Medulla oblongata (tissue), 1 donor: ENCODE measurements around the gene EPHA1.
A peak's percentile ranks its signal among the peaks of the same experiment; 100 is the strongest.

Experiments
- DNase-seq: peaks from one replicate; pipeline ENCODE4 v3.0.0-alpha.2; 2015; ENCODE audit errors: extremely low spot score

The EPHA1 gene

GRCh38 chr7:143351060-143351459 is 57.6 kb downstream of the EPHA1 start:
- no peak for DNase-seq

DNA sequence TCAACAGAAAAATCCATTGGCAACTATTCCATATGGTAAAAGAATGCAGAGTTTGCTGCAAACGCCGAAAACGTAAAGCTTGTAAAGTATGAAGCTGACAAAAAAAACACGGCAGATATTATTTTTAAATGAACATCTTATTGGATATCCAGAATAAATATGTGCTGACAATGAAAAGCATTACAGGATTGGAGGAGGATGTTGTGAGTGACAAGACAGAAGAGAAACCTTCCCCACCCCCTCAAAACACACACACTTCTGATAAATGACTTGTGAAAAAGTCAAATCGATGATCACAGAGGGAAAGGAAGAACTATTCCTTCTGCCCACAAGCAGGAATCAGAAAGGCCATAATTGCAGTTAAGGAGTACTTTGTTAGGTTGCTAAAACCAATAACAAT is 60.7 kb downstream of the EPHA1 start:
- no peak for DNase-seq

DNA sequence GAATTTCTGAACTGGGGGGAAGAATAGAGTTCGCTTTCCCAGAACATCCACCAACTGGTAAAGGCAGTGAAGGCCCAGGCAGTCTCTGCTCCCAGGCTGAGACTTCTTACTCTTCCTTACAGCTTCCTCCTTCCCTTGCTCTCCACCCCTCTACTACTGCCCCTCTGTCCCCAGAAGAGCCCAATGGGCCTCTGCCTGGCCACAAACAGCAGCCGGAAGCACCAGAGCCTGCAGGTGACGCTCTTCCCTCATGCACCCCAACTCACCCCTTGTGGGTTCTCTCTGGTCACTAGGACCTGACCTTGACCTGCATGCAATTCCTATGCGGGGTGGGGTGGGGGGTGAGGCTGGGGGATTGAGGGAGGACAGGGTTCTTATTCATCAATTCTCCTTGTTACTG is 62.6 kb downstream of the EPHA1 start:
- no peak for DNase-seq

- DNase-seq = peak; percentile 47
These were observed 63.2 kb downstream of the EPHA1 start for GRCh38 chr7:143345428-143345900.

GRCh38 chr7:143343596-143343995 is 65.1 kb downstream of the EPHA1 start:
- DNase-seq = no peak

GRCh38 chr7:143341842-143342241 is 66.8 kb downstream of the EPHA1 start:
- DNase-seq = no peak
